Measurements from ENCODE around the gene ADARB2.
"Not testable (repeated sequence)": the region's sequence is repeated elsewhere in the genome, so short reads cannot be mapped to it uniquely, and the experiment has no call there.

ADARB2 gene

GRCh38 chr10:1414893-1415292 lies 322.4 kb downstream of the ADARB2 start:
- DNase-seq, result no peak

- DNase-seq, result not testable (repeated sequence)
These were observed 323.0 kb downstream of the ADARB2 start for GRCh38 chr10:1414346-1414745.

DNA sequence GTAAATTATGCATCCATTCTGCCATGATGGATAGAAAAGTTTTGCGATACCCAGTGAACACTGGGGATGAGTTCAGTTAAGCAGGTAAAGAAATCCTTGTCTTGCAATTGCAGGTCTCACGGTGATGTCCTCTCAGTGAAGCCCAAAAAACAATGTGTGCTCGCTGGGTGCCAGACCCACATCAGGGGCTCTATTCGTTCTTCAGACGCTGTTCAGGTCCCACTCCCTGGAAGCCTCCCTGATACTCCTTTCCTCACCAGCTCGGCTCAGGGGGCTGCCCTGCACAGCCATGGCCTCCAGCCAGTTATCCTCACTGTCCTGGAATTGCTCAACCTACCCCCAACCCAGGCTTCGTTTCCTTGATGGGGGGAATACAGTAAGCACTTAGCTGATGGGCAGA lies 323.5 kb downstream of the ADARB2 start:
- DNase-seq, result no peak

DNA sequence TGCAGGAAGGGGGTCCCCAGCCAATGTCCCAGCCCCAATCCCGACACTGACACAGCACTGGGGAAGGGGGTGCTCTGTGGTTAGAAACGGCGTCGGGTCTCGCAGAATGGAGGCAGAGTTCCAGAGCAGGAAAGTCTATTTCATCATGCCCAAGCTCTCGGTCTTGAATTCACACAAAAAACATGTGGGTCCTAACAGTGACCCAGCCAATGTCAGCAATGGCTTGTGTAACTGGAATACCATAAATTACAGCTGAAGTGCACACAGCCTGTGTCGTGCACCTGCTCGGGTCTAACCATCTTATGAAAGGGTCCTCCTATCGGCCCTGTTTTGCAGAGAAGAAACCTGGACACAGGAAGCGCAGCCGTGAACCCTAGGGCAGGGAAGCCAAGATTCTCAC lies 324.1 kb downstream of the ADARB2 start:
- DNase-seq, result no peak

GRCh38 chr10:1412531-1413189 lies 324.7 kb downstream of the ADARB2 start:
- DNase-seq, result no peak

GRCh38 chr10:1411956-1412355 lies 325.4 kb downstream of the ADARB2 start:
- DNase-seq, result no peak

GRCh38 chr10:1411451-1411850 lies 325.9 kb downstream of the ADARB2 start:
- no peak for DNase-seq

- no peak for DNase-seq
These were observed 326.6 kb downstream of the ADARB2 start for GRCh38 chr10:1410469-1411395.

DNA sequence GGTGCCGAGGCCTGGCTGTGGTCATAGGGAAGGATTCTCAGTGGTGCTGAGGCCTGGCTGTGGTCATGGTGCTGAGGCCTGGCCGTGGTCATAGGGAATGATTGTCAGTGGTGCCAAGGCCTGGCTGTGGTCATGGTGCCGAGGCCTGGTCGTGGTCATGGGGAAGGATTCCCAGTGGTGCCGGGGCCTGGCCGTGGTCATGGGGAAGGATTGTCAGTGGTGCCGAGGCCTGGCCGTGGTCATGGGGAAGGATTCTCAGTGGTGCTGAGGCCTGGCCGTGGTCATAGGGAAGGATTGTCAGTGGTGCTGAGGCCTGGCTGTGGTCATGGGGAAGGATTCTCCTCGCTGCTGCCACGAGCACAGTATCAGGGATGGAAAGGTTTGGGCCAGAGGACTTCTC lies 327.3 kb downstream of the ADARB2 start:
- DNase-seq, result no peak

DNA sequence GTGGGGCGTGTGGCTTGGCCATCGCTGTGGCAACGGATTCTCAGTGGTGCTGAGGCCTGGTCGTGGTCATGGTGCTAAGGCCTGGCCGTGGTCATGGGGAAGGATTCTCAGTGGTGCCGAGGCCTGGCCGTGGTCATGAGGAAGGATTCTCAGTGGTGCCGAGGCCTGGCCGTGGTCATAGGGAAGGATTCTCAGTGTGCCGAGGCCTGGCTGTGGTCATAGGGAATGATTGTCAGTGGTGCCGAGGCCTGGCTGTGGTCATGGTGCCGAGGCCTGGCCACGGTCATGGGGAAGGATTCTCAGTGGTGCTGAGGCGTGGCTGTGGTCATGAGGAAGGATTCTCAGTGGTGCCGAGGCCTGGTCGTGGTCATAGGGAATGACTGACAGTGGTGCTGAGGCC lies 327.9 kb downstream of the ADARB2 start:
- no peak for DNase-seq

DNA sequence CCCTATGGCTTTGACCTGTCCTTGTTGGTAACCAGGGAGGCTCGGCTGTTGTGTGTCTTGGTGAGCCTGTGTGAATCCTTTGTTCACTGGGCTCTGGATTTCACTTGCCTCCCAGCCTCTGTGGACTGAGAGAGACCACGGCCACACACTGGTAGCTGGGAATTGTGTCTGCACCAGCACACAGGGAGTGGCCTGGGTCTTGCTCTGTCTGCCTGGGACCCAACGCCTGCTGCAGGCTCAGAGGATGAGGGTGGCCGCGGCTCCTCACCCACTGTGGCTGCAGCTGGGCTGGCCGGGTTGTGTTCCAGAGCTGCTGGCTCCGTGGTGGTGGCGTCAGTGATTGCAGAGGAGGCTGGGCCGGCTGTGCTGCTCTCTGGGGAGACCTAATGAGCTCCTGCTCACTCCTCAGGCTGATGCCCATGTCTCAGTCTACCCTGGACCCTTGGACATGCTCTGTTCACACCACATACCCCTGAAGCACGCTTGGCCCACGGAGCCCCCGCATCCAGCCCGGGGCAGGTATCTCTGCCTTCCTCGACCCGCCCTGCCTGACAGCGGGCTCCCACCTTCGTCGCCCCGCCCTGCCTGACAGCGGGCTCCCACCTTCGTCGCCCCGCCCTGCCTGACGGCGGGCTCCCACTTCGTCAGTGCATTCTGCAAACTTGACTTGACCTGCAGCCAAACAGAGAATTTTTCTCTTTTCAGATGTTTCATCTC lies 328.5 kb downstream of the ADARB2 start:
- no peak for DNase-seq

DNA sequence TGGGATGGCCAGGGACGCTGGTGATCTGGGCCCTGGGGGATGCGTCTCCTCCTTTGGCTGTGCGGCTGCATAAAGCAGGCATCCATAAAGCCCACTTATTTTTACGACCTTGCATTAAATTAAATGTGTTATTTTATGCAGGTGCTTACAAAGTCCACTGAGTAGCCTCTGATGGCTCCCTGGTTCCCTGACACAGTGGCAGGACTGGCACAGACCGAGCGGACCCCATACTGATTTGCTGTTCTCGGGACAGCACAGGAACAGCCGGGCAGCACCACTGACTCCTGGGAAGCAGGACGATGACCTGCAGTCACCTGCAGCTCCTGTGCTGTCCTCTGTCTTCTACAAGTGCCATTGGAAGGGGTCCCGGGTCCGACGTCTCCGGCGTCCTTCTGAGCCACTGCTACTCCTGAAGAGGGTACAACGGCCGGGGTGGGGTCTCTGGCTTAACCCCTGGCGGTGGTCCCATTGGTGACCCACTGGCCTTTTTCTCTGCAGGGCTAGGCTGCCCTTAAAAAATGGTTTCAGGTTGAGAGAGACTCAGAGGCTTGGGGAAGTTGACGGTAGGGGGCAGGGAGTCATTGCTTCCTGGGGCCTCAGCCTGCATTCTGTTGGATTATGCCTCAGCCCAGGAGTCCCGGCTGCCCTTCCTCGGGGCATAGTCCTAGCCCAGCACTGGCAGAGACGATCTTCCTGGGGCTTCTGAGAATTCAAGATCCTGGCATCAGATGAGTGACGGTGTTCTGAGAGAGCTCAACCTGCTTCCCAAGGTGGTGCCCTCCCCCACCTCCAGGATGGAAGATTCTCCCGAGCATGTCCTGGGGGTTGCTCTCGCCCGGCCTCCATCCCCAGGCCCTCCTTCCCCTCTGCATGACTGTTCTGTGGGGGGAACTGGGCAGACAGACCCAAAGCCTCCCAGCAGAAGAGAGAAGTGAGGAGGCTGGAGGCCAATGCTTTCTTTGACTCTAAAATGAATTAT lies 330.1 kb downstream of the ADARB2 start:
- DNase-seq, result no peak

DNA sequence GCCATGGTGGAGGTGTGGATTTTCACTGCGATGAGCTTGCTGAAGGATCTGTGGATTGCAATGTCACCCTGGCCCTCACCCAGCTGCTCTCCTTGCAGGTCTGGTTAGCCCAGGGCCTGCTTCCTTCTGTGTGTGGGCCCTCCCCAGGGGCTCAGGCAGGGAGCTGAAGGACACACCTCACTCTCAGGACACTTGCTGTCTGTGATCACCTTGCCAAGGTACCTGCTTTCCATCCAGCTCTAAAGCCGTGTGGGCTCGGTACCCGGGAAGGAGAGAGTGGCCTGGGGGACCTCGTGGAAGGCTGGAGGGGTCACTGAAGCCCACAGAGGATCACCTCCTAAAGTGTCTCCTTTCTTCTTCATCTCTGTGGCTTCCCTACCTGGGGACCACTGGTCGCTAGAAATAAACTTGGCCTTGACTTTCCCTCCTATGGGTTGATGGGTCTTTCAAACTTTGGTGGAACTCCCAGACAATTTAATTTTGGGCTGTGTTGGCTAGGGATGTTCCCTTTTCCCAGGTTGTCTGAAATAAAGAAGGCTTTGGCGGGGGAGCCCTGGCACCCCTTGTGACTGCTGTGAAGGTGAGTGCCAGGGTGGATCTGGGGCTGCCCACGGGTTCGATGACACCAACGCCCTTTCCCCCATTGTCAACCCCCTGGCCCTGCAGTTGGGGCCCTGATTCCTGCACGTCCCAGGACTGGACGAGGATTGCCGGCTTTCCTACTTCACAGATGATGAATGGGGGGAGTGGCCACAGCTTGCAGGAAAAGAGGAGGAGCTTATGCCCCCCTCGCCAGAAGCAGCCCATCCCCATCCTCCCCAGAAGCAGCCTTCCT lies 331.0 kb downstream of the ADARB2 start:
- no peak for DNase-seq

GRCh38 chr10:1404323-1405260 lies 332.7 kb downstream of the ADARB2 start:
- DNase-seq, result no peak

- no peak for DNase-seq
These were observed 333.6 kb downstream of the ADARB2 start for GRCh38 chr10:1403508-1404322.

DNA sequence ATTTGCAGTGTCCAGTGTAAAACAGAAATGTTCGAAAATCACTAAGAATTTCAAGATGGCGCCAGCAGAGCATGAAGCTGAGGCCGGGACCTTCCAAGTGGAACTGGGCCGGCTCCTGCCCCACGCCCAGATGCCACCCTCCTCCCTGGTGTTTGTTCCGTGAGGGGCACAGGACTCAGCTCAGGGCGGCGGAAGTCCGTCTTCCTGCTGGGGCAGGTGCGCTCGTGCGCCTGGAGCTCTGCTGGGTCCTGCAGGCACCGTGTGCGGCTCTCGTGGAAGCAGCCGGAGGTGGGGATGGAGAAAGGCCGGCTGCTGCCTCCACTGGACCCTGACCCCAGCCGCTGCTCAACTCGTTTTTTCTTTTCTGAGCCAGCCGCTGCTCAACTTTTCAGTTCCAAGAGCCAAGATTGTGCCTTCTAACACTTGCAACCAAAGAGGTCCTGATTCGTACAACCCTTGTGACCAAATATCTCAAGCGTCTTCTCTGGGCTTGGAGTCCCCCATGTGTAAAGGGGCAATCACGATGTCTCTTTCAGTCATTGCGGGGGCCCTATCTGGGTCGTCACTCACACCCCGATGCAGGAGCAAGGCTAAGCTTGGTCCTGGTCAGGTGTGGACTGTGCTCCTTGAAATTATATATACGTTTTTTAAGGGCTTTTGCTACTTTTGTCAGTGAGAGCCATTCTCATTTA lies 334.4 kb downstream of the ADARB2 start:
- no peak for DNase-seq

- no peak for DNase-seq
These were observed 335.1 kb downstream of the ADARB2 start for GRCh38 chr10:1402016-1402770.

Data from DMS 273 treated with DMSO at 0.1 percent for 48 hours (cell line).